T-helper 2 cell (primary cell): ENCODE data around the gene KIF5C.

Source experiments
- DNase-seq, 5 experiments: peaks; one replicate each; pipeline versions ENCODE4 v3.0.0 to v3.0.0-alpha.2; 2012 to 2022

The KIF5C gene

DNA sequence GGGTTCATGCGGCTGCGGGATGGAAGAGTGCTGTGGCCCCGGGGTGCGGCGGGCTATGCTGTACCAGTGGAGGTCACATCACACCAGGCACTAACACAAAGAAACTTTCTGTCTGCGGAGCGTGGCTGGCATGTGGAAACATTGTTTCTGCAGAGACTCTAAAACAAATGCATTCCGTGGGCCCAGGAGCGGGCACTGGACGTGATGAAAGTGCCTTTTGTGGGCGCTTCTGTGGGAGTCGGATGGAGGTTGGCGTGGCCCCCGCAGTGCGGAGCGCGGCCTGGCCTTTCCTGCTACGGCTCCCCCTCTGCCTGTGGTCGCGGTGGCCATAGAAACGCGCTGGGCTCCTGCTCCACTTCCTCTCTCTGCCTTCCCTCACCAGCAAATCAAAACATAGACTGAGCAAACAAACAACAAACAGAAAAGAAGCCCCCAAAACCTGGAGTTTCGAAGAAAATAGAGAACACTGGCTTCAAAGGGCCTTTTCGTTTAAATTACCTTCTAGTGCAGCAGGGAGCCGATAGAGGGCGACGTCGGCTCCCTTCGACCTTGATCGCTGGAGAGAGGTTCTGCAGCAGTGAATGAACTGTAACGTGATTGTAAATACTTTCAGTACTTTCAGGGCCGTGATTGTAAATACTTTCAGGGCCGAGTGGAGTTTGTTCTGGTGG lies 51.4 kb downstream of the KIF5C start:
- DNase-seq = peak in 4 of 5 experiments; percentile 19 to 74 (median 22)

DNA sequence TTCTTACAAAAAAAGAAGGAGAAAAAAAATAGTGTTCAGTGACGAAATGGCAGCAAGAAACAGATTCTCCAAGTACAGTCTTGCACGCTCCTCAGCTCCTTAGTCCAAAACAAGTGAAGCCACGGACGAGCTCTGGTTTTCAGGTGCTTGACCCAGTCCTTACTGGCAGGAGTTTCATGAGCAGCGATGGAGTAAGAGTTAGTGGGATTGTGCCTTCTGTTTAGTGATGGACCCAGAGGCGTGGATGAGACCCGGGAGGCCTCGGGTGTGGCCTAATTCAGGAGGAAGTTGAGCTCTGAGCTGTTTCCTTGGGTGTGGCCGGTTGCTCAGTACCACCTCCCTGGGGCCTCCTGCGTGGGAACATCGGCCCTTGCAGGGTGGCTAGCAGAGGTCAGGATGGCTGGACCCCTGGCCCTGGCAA lies 52.0 kb downstream of the KIF5C start:
- peak in 2 of 5 experiments; percentile 19 to 67 for DNase-seq

DNA sequence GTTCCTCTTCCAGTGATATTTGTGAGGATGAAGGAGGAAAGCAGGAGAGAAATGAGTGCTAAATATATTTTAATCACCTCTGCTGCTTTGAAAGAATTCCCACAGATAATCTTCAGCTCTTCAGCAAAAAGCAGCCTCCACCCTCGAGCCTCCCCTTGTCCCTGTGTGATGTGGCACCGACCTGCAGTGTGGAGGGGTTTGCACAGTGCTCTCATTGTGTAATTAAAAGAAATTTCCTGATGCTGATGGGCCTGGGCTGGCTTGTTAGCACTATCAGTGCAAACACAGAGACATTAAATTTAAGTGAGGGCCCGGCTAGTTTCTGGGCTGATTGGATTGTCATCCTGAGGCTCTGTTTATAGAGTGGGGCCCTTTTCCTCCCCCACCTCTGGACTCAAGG lies 53.4 kb downstream of the KIF5C start:
- DNase-seq = no peak

- DNase-seq = no peak
Observed at GRCh38 chr2:148930046-148930775, 55.2 kb downstream of the KIF5C start.

GRCh38 chr2:148932536-148932935 lies 57.5 kb downstream of the KIF5C start:
- DNase-seq = no peak

DNA sequence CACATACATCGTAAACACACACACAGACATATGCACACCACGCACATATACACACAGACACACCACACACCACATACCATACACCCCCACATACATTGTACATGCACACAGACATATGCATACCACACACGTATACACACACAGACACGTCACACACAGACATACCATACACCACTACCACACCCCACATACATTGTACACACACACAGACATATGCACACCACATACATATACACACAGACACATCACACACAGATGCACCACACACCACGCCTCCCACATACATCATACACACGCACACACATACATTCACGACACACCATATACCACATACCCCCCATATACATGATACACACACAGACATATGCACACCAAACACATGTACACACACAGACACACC lies 58.4 kb downstream of the KIF5C start:
- DNase-seq = no peak

GRCh38 chr2:148935791-148936190 lies 60.8 kb downstream of the KIF5C start:
- no peak for DNase-seq

GRCh38 chr2:148936857-148937450 lies 61.9 kb downstream of the KIF5C start:
- peak in 1 of 5 experiments; percentile 8 for DNase-seq

GRCh38 chr2:148939271-148939670 lies 64.2 kb downstream of the KIF5C start:
- DNase-seq = no peak

- no peak for DNase-seq
Observed at GRCh38 chr2:148943097-148943496, 68.1 kb downstream of the KIF5C start.

DNA sequence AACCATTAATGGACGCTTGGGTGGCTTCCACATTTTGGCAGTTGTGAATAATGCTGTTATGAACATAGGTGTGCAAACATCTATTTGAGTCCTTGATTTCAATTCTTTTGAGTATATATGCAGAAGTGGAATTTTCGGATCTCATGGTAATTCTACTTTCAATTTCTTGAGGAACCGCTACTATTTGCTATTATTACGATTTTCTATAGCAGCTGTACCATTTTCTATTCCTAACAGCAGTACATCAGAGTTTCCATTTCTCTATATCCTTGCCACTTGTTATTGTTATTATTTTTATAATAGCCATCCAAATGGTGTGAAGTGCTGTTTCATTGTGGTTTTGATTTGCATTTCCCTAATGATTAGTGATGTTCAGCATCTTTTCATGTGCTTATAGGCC lies 69.5 kb downstream of the KIF5C start:
- no peak for DNase-seq

- no peak for DNase-seq
Observed at GRCh38 chr2:148947299-148947698, 72.3 kb downstream of the KIF5C start.

GRCh38 chr2:148948868-148949267 lies 73.8 kb downstream of the KIF5C start:
- DNase-seq = no peak

- DNase-seq = no peak
Observed at GRCh38 chr2:148949348-148949747, 74.3 kb downstream of the KIF5C start.

DNA sequence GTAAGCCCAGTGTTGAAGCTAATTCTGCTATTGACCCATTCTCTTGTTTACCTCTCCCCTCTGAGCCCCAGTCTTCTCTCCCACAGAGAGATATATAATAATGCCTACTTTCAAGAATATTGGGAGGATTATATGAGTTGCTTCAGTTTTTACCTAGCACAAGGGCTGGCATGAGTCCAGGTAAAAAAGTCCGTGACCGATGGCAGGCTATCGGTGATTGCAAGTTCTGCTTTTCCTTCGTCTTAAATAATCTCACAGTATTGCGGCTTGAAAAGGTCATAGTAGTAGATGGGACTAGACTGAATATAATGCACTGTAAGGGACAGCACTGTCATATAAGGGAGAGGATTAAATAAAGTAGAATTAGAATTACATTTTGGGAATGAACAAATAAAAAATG lies 77.6 kb downstream of the KIF5C start:
- DNase-seq = no peak

DNA sequence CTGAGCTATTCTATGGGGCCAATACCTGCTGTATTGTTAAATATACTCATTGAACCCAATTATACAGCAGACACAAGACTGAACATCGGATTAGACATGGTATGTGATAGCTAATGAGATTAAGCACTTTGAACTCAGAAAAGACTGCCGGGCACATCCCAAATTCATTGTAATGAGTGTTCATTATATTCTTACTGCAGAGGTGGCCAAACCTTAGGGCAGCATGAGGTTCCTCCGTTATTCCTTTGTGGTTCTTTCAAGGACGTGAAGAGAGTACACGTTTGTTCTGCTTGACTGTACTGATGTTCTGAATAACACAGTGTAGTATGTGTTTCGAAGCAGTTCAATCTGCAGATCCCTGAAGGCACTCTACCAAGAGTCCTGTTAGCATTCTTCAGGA lies 78.4 kb downstream of the KIF5C start:
- no peak for DNase-seq

- no peak for DNase-seq
Observed at GRCh38 chr2:148954536-148954935, 79.5 kb downstream of the KIF5C start.

DNA sequence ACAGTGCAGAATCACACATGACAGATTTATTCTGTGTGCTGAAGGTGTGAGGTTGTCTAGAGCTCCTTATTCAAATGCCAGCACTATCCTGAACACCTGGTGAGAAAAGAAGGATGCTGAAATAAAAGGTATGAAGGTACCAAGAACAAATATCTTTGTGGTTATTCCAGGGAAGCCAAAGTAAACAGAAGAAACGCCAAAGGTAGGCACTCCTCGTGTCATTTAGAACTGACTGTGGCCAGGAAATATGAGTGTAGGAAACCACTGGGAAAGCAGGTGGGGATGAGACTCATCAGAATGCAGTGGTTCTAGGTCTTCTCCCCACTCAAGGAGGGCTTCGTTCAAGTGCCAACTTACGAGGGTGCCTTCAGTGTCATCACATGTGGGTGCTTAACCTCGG lies 80.8 kb downstream of the KIF5C start:
- DNase-seq = no peak

DNA sequence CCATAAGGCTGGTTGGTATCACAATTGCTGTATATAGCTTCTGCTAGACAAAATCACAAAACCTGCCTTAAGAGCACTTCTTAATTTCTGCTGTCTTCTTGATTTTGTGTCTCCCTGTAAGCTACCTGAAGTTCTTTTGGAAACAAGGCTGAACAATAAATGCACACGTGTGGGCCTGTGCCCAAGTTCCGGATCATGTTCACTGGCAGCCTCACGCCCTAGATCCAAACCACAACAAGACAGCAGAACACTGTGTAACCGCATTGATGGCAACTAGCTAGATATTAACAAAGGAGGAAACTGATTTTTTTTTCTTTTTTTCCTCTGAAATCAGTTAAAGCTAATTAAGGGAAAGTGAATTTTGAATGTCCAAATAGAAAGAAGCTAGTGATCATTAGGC lies 82.0 kb downstream of the KIF5C start:
- peak in 1 of 5 experiments; percentile 22 for DNase-seq

DNA sequence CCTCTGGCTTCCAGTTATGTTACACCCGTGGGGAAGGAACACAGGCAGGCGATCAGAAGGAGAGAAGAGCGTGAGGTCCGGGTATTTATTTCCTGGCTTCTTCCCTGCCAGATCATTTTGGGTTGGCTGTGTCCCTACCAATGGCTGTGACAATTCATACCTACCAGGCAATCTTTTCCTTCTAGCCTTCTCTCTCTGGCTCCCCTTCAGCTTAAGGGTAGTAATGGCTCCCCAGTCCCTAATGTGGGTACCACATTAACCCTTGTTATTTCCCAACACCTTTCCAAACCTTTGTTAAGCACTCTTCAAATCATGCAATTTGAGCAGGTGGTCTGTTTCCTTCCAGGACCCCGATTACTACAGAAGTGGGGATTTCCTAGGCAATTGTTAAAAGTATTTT lies 84.7 kb downstream of the KIF5C start:
- DNase-seq = no peak

GRCh38 chr2:148960483-148960882 lies 85.5 kb downstream of the KIF5C start:
- no peak for DNase-seq

GRCh38 chr2:148963461-148963860 lies 88.4 kb downstream of the KIF5C start:
- DNase-seq = no peak

DNA sequence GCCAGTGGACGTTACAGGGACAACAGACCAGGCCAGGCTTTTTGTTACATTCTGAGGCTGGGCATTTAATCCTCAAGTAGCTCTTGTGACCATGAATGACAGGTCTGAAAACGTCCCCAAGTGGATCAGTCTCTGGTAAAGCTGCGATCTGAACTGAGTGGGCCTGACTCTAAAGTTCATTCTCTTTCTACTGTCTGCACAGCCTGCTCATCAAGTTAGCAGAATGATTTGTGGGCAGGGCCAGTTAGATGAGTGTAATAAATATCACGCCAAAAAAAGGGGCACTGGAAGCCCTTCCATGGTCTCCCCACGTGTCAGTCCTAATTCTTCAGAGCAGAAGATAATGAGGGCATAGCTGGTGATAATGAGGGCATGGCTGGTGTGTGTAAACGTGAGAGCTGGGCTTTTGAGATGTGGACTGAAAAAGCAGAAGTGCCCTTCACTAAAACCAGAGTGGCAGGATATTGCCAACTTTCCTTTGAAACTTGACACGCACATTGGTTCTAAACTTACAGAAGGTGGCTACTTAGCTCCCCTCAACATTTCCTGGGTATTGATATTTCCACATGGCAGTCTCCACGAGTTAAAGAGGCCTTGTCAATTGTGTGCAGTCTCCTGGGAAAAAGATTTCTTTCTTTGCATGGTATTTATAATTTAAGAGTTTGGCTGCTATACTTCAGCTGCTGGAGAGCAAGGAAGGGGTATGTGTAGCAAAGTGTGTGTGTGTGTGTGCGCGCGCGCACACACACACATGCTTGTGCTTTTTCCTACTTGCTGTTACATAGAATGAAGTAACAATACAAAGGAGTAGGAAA lies 90.8 kb downstream of the KIF5C start:
- DNase-seq = no peak
